ENCODE measurements around the gene AGA. TPM values are rescaled to one million over a fixed set of nuclear protein-coding genes. Genes with fewer than 3 reads are reported as not detected.

Gene AGA
- total and polyA plus RNA-seq, 4 donors = 13.3 to 25.3 (median 20.2) TPM

- WGBS, 2 donors = 92 to 97% methylated on average over 1 of the region's 1 CpG
- Histone ChIP-seq H3K36me3 (ENCODE audit: control insufficient read depth in 4 of 4, insufficient read depth in 4 of 4, low read length in 4 of 4) (no peaks in the 10 kb centered on the region), H3K9ac (ENCODE audit: insufficient read depth in 1 of 2, low read length in 2 of 2) (no peak overlapping the region), H3K4me3 (no peak overlapping the region), H3K9me3 (ENCODE audit: control insufficient read depth in 4 of 4, insufficient read depth in 3 of 4, low read length in 3 of 4) (no peaks in the 10 kb centered on the region), H3K27me3 (ENCODE audit: control insufficient read depth in 3 of 3, insufficient read depth in 3 of 3, low read length in 2 of 3) (no peaks in the 10 kb centered on the region), H3K4me1 (ENCODE audit: control insufficient read depth in 5 of 5, insufficient read depth in 5 of 5, low read length in 5 of 5) (peaks cover 0 to 3% (median 0%) of the 10 kb centered on the region in 5 donors), H3K27ac (ENCODE audit: low read depth in 1 of 2, low read length in 1 of 2) (no peak overlapping the region)
- TF ChIP-seq CTCF (IDR thresholded peaks at IDR 0.05; ENCODE audit: control extremely low read depth, extremely low read depth) = no peak
- ATAC-seq (ENCODE audit: insufficient read depth, low FRiP score) = no peak
- no peak for DNase-seq
Measured at GRCh38 chr4:177451108-177451500, 8.9 kb upstream of the AGA start.

- Histone ChIP-seq H3K27me3 (ENCODE audit: control insufficient read depth in 3 of 3, insufficient read depth in 3 of 3, low read length in 2 of 3) (no peaks in the 10 kb centered on the region), H3K36me3 (ENCODE audit: control insufficient read depth in 4 of 4, insufficient read depth in 4 of 4, low read length in 4 of 4) (no peaks in the 10 kb centered on the region), H3K9ac (ENCODE audit: insufficient read depth in 1 of 2, low read length in 2 of 2) (no peak overlapping the region), H3K9me3 (ENCODE audit: control insufficient read depth in 4 of 4, insufficient read depth in 3 of 4, low read length in 3 of 4) (no peaks in the 10 kb centered on the region), H3K27ac (ENCODE audit: low read depth in 1 of 2, low read length in 1 of 2) (no peak overlapping the region), H3K4me1 (ENCODE audit: control insufficient read depth in 5 of 5, insufficient read depth in 5 of 5, low read length in 5 of 5) (peaks cover 0 to 2% (median 0%) of the 10 kb centered on the region in 5 donors), H3K4me3 (no peak overlapping the region)
- ATAC-seq (ENCODE audit: insufficient read depth, low FRiP score) (no peak), DNase-seq (peak in 1 of 3 donors; percentile 4)
- TF ChIP-seq CTCF (IDR thresholded peaks at IDR 0.05; ENCODE audit: control extremely low read depth, extremely low read depth) = no peak
- 79 to 88% methylated on average over 4 of the region's 4 CpGs for WGBS, 2 donors
Measured at GRCh38 chr4:177450426-177451107, 8.3 kb upstream of the AGA start.

- Histone ChIP-seq H3K27ac (ENCODE audit: low read depth in 1 of 2, low read length in 1 of 2) (no peak overlapping the region), H3K36me3 (ENCODE audit: control insufficient read depth in 4 of 4, insufficient read depth in 4 of 4, low read length in 4 of 4) (no peaks in the 10 kb centered on the region), H3K4me3 (no peak overlapping the region), H3K9ac (ENCODE audit: insufficient read depth in 1 of 2, low read length in 2 of 2) (no peak overlapping the region), H3K4me1 (ENCODE audit: control insufficient read depth in 5 of 5, insufficient read depth in 5 of 5, low read length in 5 of 5) (no peaks in the 10 kb centered on the region), H3K9me3 (ENCODE audit: control insufficient read depth in 4 of 4, insufficient read depth in 3 of 4, low read length in 3 of 4) (no peaks in the 10 kb centered on the region), H3K27me3 (ENCODE audit: control insufficient read depth in 3 of 3, insufficient read depth in 3 of 3, low read length in 2 of 3) (no peaks in the 10 kb centered on the region)
- DNase-seq = no peak
- TF ChIP-seq CTCF (IDR thresholded peaks at IDR 0.05; ENCODE audit: control extremely low read depth, extremely low read depth) = no peak
- no peak for ATAC-seq (ENCODE audit: insufficient read depth, low FRiP score)
- 82 to 86% methylated on average over 1 of the region's 1 CpG for WGBS, 2 donors
Measured at GRCh38 chr4:177448850-177449249, 6.6 kb upstream of the AGA start.
